ENCODE results near the gene NSD1.

Gene NSD1

DNA sequence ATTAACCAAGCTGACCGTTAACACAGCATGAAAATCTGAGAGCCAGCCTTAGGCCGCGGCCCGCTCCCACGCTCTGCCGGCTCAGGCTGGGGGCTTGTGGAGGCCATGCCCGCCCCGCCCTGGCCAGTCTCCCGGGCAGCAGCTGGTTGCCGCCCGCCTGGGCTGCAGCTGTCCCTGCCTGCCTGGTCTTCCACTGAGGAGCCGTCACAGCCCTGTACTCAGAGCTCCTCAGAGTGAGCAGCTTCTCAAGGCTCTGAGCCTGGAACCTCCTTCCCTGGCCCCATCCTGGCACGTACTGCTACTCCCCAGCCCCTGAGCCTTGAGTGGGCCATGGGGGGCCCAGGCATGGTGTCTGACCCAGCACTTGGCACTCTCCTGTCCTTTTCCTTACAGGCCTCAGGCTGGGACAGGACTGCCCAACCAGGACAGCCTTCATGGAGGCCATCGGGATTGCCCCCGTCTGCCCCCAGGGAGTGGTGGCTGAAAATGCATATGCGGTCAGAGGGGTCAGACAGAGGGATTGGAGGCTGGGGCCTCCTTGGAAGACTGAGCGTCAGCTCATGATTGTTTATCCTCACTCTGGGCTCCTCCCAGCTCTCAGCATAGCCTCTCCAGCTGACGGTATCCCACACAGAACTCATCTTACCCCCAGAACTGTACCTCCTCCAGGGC, 35.0 kb upstream of the NSD1 start:
- DNase-seq = no peak

DNA sequence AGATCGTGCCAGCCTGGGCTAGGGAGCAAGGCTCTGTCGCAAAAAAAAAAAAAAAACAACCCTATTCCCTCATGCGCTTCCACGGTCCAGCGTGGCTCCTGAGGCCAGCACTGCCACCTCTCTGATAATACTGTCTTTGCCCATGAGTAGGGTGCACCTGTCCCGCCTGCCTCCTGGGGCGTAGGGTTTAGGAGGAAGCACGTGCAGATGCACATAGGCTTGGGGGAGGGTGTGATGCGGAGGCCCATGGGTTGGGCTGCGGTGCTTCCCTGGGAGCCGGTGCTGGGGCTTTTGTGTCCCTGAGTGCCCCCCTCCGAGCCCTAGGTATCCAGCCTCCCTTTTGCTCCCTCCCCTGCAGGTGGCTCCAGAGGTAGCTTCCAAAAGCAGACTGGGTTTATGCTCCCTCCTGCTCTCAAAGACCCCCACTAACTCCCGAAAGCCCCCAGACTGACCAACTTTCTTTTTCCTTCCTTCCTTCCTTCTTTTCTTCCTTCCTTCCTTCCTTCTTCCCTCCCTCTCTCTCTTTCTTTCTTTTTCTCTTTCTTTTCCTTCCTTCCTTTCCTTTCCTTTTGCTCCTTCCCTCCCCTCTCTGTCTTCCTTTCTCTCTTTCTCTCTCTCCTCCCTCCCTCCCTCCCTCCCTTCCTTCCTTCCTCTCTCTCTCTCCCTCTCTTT, 34.0 kb upstream of the NSD1 start:
- DNase-seq = no peak

DNA sequence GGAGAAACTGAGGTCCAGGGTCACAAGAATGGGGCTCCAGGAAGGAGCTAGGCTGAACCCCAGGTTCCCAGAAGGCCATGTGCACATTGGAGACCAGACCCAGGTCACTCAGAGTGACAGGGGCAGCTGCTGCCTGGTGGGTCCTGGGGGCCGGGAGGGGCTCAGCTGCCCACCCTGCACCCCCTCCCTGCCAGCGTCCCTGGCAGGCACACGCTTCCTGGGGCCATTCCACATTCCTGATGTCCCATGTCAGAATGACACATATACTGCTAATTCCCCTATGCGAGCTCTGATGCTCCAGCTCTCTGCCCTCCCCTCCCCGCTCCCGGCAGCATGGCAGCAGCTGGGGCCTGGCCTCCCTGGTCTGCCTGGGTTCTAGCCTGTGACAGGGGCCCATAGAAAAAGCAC, 32.9 kb upstream of the NSD1 start:
- no peak for DNase-seq

GRCh38 chr5:177103523-177104253, 29.9 kb upstream of the NSD1 start:
- no peak for DNase-seq

GRCh38 chr5:177105691-177106476, 27.7 kb upstream of the NSD1 start:
- no peak for DNase-seq

DNA sequence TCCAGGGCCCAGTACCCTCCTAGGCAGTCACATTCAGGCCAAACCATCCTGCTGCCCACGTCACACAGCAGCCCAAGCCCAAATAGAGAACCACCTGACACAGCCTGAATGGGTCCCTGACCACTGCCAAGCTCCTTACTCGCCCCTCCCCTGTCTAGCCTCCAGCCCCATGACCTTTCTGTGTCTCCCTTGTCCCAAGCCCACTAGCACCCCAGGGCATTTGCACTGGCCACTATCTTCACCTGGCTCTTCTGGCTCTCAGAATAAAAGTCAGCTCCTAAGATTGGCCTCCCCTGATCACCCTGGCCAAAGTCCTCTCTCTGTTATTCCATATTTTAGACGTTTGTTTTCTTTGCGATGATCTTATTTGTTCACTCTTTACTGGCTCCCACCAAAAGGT, 26.4 kb upstream of the NSD1 start:
- no peak for DNase-seq

DNA sequence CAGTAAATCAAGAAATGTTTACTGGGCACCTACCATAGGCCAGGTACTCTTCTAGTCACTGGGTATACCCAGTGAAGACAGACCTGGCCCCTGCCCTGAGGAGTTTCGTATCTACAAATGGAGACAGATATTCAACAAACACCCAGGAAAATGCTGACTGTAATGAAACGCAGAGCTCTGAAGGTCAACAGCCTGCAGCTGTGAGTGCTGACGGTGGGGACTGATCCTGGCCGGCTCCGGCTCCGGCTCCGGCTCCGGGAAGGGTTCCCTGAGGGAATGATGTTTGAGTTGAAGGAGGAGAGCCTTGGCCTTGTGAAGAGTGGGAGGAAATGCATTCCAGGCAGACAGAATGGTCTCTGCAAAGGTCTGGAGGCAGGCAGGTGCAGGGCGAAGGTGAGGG, 23.8 kb upstream of the NSD1 start:
- DNase-seq = no peak

- peak; percentile 67 for DNase-seq
These were observed 21.7 kb upstream of the NSD1 start for GRCh38 chr5:177111720-177112394.

GRCh38 chr5:177112589-177113220, 20.9 kb upstream of the NSD1 start:
- DNase-seq = no peak

GRCh38 chr5:177113566-177114424, 19.8 kb upstream of the NSD1 start:
- peak; percentile 81 for DNase-seq

DNA sequence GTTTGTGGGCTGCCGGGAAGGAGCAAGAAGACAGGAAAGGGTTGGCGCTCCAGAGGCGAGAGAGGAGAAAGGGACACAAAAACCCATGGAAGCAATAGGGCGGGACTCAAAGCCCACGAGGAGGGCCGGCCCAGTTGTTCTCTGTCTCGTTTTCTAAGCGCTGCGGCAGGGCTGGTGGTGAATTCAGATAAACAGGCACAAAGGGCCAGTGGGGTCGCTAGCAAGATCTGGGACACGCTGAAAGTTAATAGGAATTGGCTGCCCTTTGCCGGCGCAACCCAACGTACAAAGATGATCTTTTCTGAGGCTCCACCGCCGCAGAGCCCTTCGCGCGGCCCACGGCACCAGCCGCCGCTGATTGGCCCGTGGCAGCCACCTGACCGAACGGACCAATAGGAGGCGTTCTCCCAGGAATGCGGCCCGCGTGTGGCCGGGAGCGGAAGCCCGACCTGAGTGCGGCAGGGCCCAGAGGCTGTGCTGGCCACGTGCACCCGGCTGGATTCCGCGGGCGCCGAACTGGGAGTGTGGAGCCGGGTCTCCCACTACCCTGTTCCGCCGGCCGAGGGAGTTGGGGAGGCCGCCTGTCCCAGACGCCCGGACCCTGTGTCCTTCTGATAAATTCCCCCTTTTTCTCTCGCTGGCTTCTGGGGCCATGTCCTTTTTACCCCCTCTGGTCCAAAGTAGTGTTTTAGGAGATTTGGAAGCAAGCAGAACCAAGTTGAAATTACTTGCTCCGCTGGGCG, 16.8 kb upstream of the NSD1 start:
- peak; percentile 91 for DNase-seq

- DNase-seq = no peak
These were observed 16.0 kb upstream of the NSD1 start for GRCh38 chr5:177117441-177118045.

- no peak for DNase-seq
These were observed 11.0 kb upstream of the NSD1 start for GRCh38 chr5:177122566-177122965.

GRCh38 chr5:177123789-177124485, 9.6 kb upstream of the NSD1 start:
- DNase-seq = no peak

DNA sequence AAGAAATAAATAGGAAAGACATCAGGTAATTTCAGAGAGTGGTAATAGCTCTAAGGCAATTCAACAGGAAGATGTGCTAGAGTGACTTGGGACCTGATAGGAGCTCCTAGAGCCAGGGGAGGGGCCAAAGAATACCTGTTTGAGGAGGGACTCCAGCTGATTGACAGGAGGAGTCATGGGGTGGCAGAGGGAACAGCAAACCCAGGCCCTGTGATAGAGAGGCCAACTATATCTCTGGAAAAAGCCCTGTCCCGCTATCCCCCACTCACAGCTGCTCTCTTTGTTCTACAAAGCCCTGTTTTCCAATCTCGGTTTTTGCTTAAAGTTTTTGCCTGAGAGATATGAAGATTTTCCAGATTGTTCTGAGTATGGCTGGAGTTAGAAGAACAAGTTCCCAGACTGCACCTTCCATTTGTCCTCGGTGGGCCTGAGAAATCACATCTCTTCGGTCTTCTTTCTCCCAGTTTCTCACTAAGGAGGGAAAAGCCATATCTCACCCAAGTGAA, 9.0 kb upstream of the NSD1 start:
- no peak for DNase-seq

- DNase-seq = no peak
These were observed 6.8 kb upstream of the NSD1 start for GRCh38 chr5:177126771-177127170.

GRCh38 chr5:177128551-177128981, 5.0 kb upstream of the NSD1 start:
- no peak for DNase-seq

- DNase-seq = no peak
These were observed 3.2 kb upstream of the NSD1 start for GRCh38 chr5:177130211-177131018.
